GM12892 (cell line): Measurements from ENCODE around the gene NRP1.

Experiments
- DNase-seq: peaks from one replicate; pipeline ENCODE4 v3.0.0; 2011; ENCODE audit not compliant: insufficient read length
- FAIRE-seq: peaks from 2 replicates; lab custom pipeline; 2011; peaks lifted over from hg19 to GRCh38; lab: Jason Lieb, UNC
- POLR2A ChIP-seq: IDR thresholded peaks from 2 replicates; pipeline ENCODE4 v1.6.1; 2011; ENCODE audit warnings: low read depth, low read length, control low read depth
- POLR2AphosphoS5 ChIP-seq: IDR thresholded peaks from 2 replicates; pipeline ENCODE4 v1.6.1; 2011; ENCODE audit warnings: low read depth, low read length, control low read depth
- TAF1 ChIP-seq: IDR thresholded peaks from 2 replicates; pipeline ENCODE4 v1.6.1; 2011; ENCODE audit warnings: low read depth, mild to moderate bottlenecking, control low read depth, low read length, borderline replicate concordance

Gene NRP1

GRCh38 chr10:33249137-33249536, 85.3 kb downstream of the NRP1 start:
- FAIRE-seq (no peak), DNase-seq (no peak)
- no peak for TF ChIP-seq POLR2AphosphoS5
- no peak for TF ChIP-seq POLR2A
- no peak for TF ChIP-seq TAF1

GRCh38 chr10:33248638-33249037, 85.8 kb downstream of the NRP1 start:
- TF ChIP-seq POLR2AphosphoS5 (no peak), POLR2A (no peak), TAF1 (no peak)
- DNase-seq (no peak), FAIRE-seq (no peak)

- TF ChIP-seq TAF1 (no peak), POLR2A (no peak), POLR2AphosphoS5 (no peak)
- no peak for FAIRE-seq
- no peak for DNase-seq
Measured at GRCh38 chr10:33247221-33247922, 87.1 kb downstream of the NRP1 start.

- TF ChIP-seq POLR2A: no peak
- TF ChIP-seq TAF1: no peak
- TF ChIP-seq POLR2AphosphoS5: no peak
- FAIRE-seq: no peak
Measured at GRCh38 chr10:33245343-33245742, 89.1 kb downstream of the NRP1 start.

GRCh38 chr10:33244354-33244967, 90.0 kb downstream of the NRP1 start:
- TF ChIP-seq POLR2AphosphoS5 (no peak), POLR2A (no peak), TAF1 (no peak)
- no peak for FAIRE-seq
- DNase-seq: no peak

More at GRCh38 chr10:33245343-33245742, 89.1 kb downstream of the NRP1 start:
- no peak for DNase-seq

GRCh38 chr10:33243703-33244102, 90.8 kb downstream of the NRP1 start:
- TF ChIP-seq POLR2AphosphoS5: no peak
- no peak for TF ChIP-seq TAF1
- TF ChIP-seq POLR2A: no peak
- FAIRE-seq (no peak), DNase-seq (no peak)

- no peak for TF ChIP-seq POLR2A
- no peak for FAIRE-seq
- DNase-seq: no peak
Measured at GRCh38 chr10:33242931-33243330, 91.5 kb downstream of the NRP1 start.

GRCh38 chr10:33241351-33241750, 93.1 kb downstream of the NRP1 start:
- TF ChIP-seq POLR2AphosphoS5: no peak
- no peak for TF ChIP-seq POLR2A
- no peak for TF ChIP-seq TAF1
- DNase-seq (no peak), FAIRE-seq (no peak)

GRCh38 chr10:33240931-33241330, 93.5 kb downstream of the NRP1 start:
- FAIRE-seq: no peak

GRCh38 chr10:33240258-33240657, 94.2 kb downstream of the NRP1 start:
- FAIRE-seq (no peak), DNase-seq (no peak)
- TF ChIP-seq POLR2A: no peak
- no peak for TF ChIP-seq TAF1
- no peak for TF ChIP-seq POLR2AphosphoS5

More at GRCh38 chr10:33240931-33241330, 93.5 kb downstream of the NRP1 start:
- TF ChIP-seq POLR2AphosphoS5: no peak
- DNase-seq: no peak

- no peak for DNase-seq
- no peak for TF ChIP-seq POLR2A
- no peak for TF ChIP-seq POLR2AphosphoS5
- no peak for TF ChIP-seq TAF1
- FAIRE-seq: no peak
Measured at GRCh38 chr10:33239257-33239656, 95.2 kb downstream of the NRP1 start.

GRCh38 chr10:33238643-33239042, 95.8 kb downstream of the NRP1 start:
- DNase-seq (no peak), FAIRE-seq (no peak)
- TF ChIP-seq TAF1: no peak
- no peak for TF ChIP-seq POLR2A
- no peak for TF ChIP-seq POLR2AphosphoS5
